Liver (tissue), 9 donors: ENCODE results near the gene HOXC6. TPM values are rescaled to one million over a fixed set of nuclear protein-coding genes. Genes with fewer than 3 reads are reported as not detected.
A peak's percentile ranks its signal among the peaks of the same experiment; 100 is the strongest.

Experiments used
- DNase-seq: peaks from one replicate; pipeline ENCODE4 v3.0.0-alpha.2; 2017; ENCODE audit warnings: low spot score
- H3K27ac ChIP-seq, 2 donors: one replicate each; pipeline ENCODE4 v1.7.0; 2013; ENCODE audit warnings: inconsistent platforms in 2 of 2, low read length in 2 of 2, control low read depth in 1 of 2, low read depth in 1 of 2, mild to moderate bottlenecking in 1 of 2
- H3K27me3 ChIP-seq, 4 donors: one replicate each; pipeline versions ENCODE4 v1.6.1 to v1.7.0; 2013; ENCODE audit warnings: low read length in 3 of 4, inconsistent platforms in 1 of 4, mild to moderate bottlenecking in 1 of 4, moderate library complexity in 1 of 4; ENCODE audit not compliant: control insufficient read depth in 4 of 4, insufficient read depth in 4 of 4
- H3K36me3 ChIP-seq, 4 donors: one replicate each; pipeline versions ENCODE4 v1.6.1 to v1.7.0; 2013; ENCODE audit warnings: low read length in 3 of 4, mild to moderate bottlenecking in 3 of 4, low read depth in 1 of 4, moderate library complexity in 1 of 4; ENCODE audit not compliant: control insufficient read depth in 4 of 4, insufficient read depth in 3 of 4
- H3K4me1 ChIP-seq, 4 donors: one replicate each; pipeline versions ENCODE4 v1.6.1 to v1.7.0; 2013; ENCODE audit warnings: low read length in 3 of 4, mild to moderate bottlenecking in 3 of 4, moderate library complexity in 1 of 4; ENCODE audit not compliant: control insufficient read depth in 4 of 4, insufficient read depth in 4 of 4
- H3K4me3 ChIP-seq, 3 donors: one replicate each; pipeline versions ENCODE4 v1.6.1 to v1.7.0; 2013; ENCODE audit warnings: low read length in 3 of 3, control low read depth in 1 of 3, low read depth in 1 of 3, mild to moderate bottlenecking in 1 of 3
- H3K9ac ChIP-seq, 2 donors: one replicate each; pipeline ENCODE4 v1.7.0; 2013; ENCODE audit warnings: low read length in 2 of 2, mild to moderate bottlenecking in 2 of 2, moderate library complexity in 2 of 2, control low read depth in 1 of 2, low read depth in 1 of 2
- H3K9me3 ChIP-seq, 4 donors: one replicate each; pipeline versions ENCODE4 v1.6.1 to v1.7.0; 2013; ENCODE audit warnings: low read length in 3 of 4; ENCODE audit not compliant: control insufficient read depth in 4 of 4
- ATF3 ChIP-seq: IDR thresholded peaks from 2 replicates; pipeline ENCODE4 v1.6.1; 2016; ENCODE audit warnings: antibody characterized with exemption
- CTCF ChIP-seq: fragments of 150-350 bp; IDR thresholded peaks from 2 replicates; pipeline ENCODE4 v1.5.1; 2017; ENCODE audit warnings: improper control_type of control experiment, low read depth, low read length; ENCODE audit not compliant: missing input control
- EGR1 ChIP-seq, 2 donors: IDR thresholded peaks; 2 replicates each; pipeline ENCODE4 v1.6.1; 2016 to 2018; ENCODE audit warnings: antibody characterized with exemption in 2 of 2, low read depth in 2 of 2
- FOXA1 ChIP-seq: IDR thresholded peaks from 2 replicates; pipeline ENCODE4 v1.6.1; 2016; ENCODE audit warnings: antibody characterized with exemption
- FOXA2 ChIP-seq: IDR thresholded peaks from 2 replicates; pipeline ENCODE4 v1.6.1; 2016; ENCODE audit warnings: antibody characterized with exemption
- GABPA ChIP-seq, 2 donors: IDR thresholded peaks in 1 of 2; conservative IDR thresholded peaks in 1 of 2; 2 replicates each; pipeline ENCODE4 v1.6.1; 2016; ENCODE audit warnings: antibody characterized with exemption in 2 of 2, mild to moderate bottlenecking in 1 of 2, moderate library complexity in 1 of 2
- HNF4A ChIP-seq, 2 donors: conservative IDR thresholded peaks; 2 replicates each; pipeline ENCODE4 v1.6.1; 2016; ENCODE audit warnings: antibody characterized with exemption in 2 of 2, mild to moderate bottlenecking in 2 of 2
- HNF4G ChIP-seq: IDR thresholded peaks from 2 replicates; pipeline ENCODE4 v1.6.1; 2016; ENCODE audit warnings: antibody characterized with exemption
- JUND ChIP-seq, 2 donors: IDR thresholded peaks; 2 replicates each; pipeline ENCODE4 v1.6.1; 2016; ENCODE audit warnings: antibody characterized with exemption in 2 of 2
- NR2F2 ChIP-seq: IDR thresholded peaks from 2 replicates; pipeline ENCODE4 v1.6.1; 2016; ENCODE audit warnings: antibody characterized with exemption
- RAD21 ChIP-seq, 2 donors: IDR thresholded peaks; 2 replicates each; pipeline ENCODE4 v1.6.1; 2016; ENCODE audit warnings: antibody characterized with exemption in 2 of 2, mild to moderate bottlenecking in 2 of 2
- RXRA ChIP-seq, 2 donors: IDR thresholded peaks; 2 replicates each; pipeline ENCODE4 v1.6.1; 2017 to 2018; ENCODE audit warnings: antibody characterized with exemption in 2 of 2, mild to moderate bottlenecking in 1 of 2
- SP1 ChIP-seq: IDR thresholded peaks from 2 replicates; pipeline ENCODE4 v1.6.1; 2018; ENCODE audit warnings: antibody characterized with exemption, mild to moderate bottlenecking
- WGBS: extraction: QIAGEN DNeasy Blood & Tissue Kit; methylation state at CpG from one replicate; pipeline ENCODE4 v1.1.7; 2013; 5-methylcytosine and 5-hydroxymethylcytosine counted together
- polyA plus RNA-seq, 2 donors: library from polyadenylated mRNA; stranded (reverse) in 1 of 2; unstranded in 1 of 2; fragments of 200-250 nt in 1 of 2; fragments of >200 nt in 1 of 2; fragmentation: Nextera tagmentation in 1 of 2; extraction: Ambion mirVana in 1 of 2; gene quantifications; one replicate each; pipeline versions ENCODE4 v1.2.1 to v1.2.3, GENCODE V29; 2013 to 2015
- total RNA-seq, 2 donors: library from RNA; depleted of rRNA; stranded (reverse); fragments of >200 nt; gene quantifications; one replicate each; pipeline ENCODE4 v1.2.3, GENCODE V29; 2014
- TF ChIP-seq, protein P1 (sequence below): IDR thresholded peaks from 2 replicates; pipeline ENCODE4 v1.6.1; 2016; ENCODE audit warnings: antibody characterized with exemption
- TF ChIP-seq, protein P2 (sequence below): IDR thresholded peaks from 2 replicates; pipeline ENCODE4 v1.6.1; 2016; ENCODE audit warnings: antibody characterized with exemption
- donor health status: healthy.
- donor health status: healthy.
- donor health status: healthy.
- donor health status: healthy.
- donor health status: healthy.

Gene HOXC6
- total and polyA plus RNA-seq, 4 donors, result 0.33 TPM; not detected in 3

GRCh38 chr12:53993162-53994008, 34.9 kb upstream of the HOXC6 start:
- Histone ChIP-seq H3K9ac (no peak overlapping the region), H3K27me3 (peaks cover 10 to 49% (median 29%) of the 10 kb centered on the region in 4 donors), H3K27ac (no peak overlapping the region), H3K4me1 (peaks cover 9 to 21% (median 18%) of the 10 kb centered on the region in 4 donors), H3K9me3 (no peaks in the 10 kb centered on the region), H3K36me3 (no peaks in the 10 kb centered on the region), H3K4me3 (no peak overlapping the region)
- TF ChIP-seq, protein P1, sequence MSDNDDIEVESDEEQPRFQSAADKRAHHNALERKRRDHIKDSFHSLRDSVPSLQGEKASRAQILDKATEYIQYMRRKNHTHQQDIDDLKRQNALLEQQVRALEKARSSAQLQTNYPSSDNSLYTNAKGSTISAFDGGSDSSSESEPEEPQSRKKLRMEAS, result no peak
- TF ChIP-seq RXRA (IDR thresholded peaks at IDR 0.05) (no peak), EGR1 (IDR thresholded peaks at IDR 0.05; ENCODE audit: low read depth in 2 of 2) (no peak), FOXA1 (no peak), FOXA2 (no peak), GABPA (IDR thresholded peaks at IDR 0.05 in 1 of 2, conservative IDR thresholded peaks at IDR 0.05 in 1 of 2) (no peak), JUND (IDR thresholded peaks at IDR 0.05) (no peak), HNF4A (conservative IDR thresholded peaks at IDR 0.05) (no peak), CTCF (no peak), ATF3 (no peak)
- DNase-seq, result no peak
- 29% methylated on average over 18 of the region's 18 CpGs for WGBS

DNA sequence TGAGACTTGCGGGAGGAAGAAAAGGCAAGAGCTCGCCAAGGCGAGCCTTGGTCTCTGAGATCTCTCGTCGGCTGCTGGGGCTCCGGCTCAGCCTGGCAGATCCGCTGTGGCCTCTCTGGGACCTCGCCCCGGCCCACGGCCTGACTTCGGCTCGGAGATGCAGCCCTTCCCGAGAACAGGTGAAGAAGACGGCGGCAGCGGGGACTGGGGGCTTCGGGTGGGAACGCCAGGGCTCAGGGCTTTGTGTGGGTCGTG, 34.3 kb upstream of the HOXC6 start:
- H3K9ac ChIP-seq, result no peak overlapping the region
- H3K27ac ChIP-seq, result no peak overlapping the region
- WGBS, result 7% methylated on average over 19 of the region's 19 CpGs
- H3K27me3 ChIP-seq, result peaks cover 12 to 50% (median 29%) of the 10 kb centered on the region in 4 donors
- no peak for DNase-seq
- no peak for TF ChIP-seq NR2F2
- TF ChIP-seq, protein P2, sequence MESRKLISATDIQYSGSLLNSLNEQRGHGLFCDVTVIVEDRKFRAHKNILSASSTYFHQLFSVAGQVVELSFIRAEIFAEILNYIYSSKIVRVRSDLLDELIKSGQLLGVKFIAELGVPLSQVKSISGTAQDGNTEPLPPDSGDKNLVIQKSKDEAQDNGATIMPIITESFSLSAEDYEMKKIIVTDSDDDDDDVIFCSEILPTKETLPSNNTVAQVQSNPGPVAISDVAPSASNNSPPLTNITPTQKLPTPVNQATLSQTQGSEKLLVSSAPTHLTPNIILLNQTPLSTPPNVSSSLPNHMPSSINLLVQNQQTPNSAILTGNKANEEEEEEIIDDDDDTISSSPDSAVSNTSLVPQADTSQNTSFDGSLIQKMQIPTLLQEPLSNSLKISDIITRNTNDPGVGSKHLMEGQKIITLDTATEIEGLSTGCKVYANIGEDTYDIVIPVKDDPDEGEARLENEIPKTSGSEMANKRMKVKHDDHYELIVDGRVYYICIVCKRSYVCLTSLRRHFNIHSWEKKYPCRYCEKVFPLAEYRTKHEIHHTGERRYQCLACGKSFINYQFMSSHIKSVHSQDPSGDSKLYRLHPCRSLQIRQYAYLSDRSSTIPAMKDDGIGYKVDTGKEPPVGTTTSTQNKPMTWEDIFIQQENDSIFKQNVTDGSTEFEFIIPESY, result no peak
- no peaks in the 10 kb centered on the region for H3K36me3 ChIP-seq
- H3K4me3 ChIP-seq, result no peak overlapping the region
- no peaks in the 10 kb centered on the region for H3K9me3 ChIP-seq
- peaks cover 9 to 21% (median 18%) of the 10 kb centered on the region in 4 donors for H3K4me1 ChIP-seq

GRCh38 chr12:53994264-53995001, 33.8 kb upstream of the HOXC6 start:
- peak overlapping the region in 1 of 3 donors; percentile 61 for H3K4me3 ChIP-seq
- H3K27ac ChIP-seq, result no peak overlapping the region
- peaks cover 12 to 50% (median 28%) of the 10 kb centered on the region in 4 donors for H3K27me3 ChIP-seq
- no peak for DNase-seq
- no peaks in the 10 kb centered on the region for H3K9me3 ChIP-seq
- 7% methylated on average over 60 of the region's 60 CpGs for WGBS
- H3K4me1 ChIP-seq, result peaks cover 9 to 21% (median 16%) of the 10 kb centered on the region in 4 donors
- no peak overlapping the region for H3K9ac ChIP-seq
- H3K36me3 ChIP-seq, result no peaks in the 10 kb centered on the region
- TF ChIP-seq CTCF (no peak), HNF4G (no peak), FOXA2 (no peak), SP1 (no peak), JUND (IDR thresholded peaks at IDR 0.05) (no peak), RAD21 (IDR thresholded peaks at IDR 0.05) (no peak), ATF3 (no peak), GABPA (IDR thresholded peaks at IDR 0.05 in 1 of 2, conservative IDR thresholded peaks at IDR 0.05 in 1 of 2) (no peak)
- TF ChIP-seq, protein P2, result no peak
